GM12878 (cell line): ENCODE measurements around the gene MAB21L4. TPM values are rescaled to one million over a fixed set of nuclear protein-coding genes. Genes with fewer than 3 reads are reported as not detected.

Experiments
- ATAC-seq: fragments of 200-7000 bp; cut with Tn5 transposase; 3 replicates; pipeline ENCODE4 v1.9.1; 2020; ENCODE audit warnings: mild to moderate bottlenecking, moderate library complexity
- BruUV-seq: library from RNA; stranded (reverse); fragments of 400-500 nt; replicated peaks from 2 replicates; lab custom pipeline; 2021; lab: Mats Ljungman, UMichigan
- CTCF ChIA-PET: fragments of 300-600 bp; sonication (Branson Sonifier 250); formaldehyde crosslinking; extraction: SDS; loops from one replicate; lab custom pipeline; 2021; ENCODE audit warnings: inconsistent platforms; lab: Yijun Ruan, JAX
- POLR2A ChIA-PET: fragments of 350-600 bp; formaldehyde crosslinking; extraction: SDS; loops from one replicate; lab custom pipeline; 2021; ENCODE audit warnings: inconsistent platforms; lab: Charles Lee
- RAD21 ChIA-PET: fragments of 300-600 bp; sonication (Branson Sonifier 250); formaldehyde crosslinking; loops from one replicate; lab custom pipeline; 2023; ENCODE audit warnings: antibody characterized with exemption; ENCODE audit not compliant: unreplicated experiment; lab: Charles Lee
- SMC1A ChIA-PET: fragments of 300-600 bp; sonication (Branson Sonifier 250); formaldehyde crosslinking; loops from one replicate; lab custom pipeline; 2023; ENCODE audit not compliant: unreplicated experiment, uncharacterized antibody; lab: Charles Lee
- DNase-seq: peaks from one replicate; pipeline ENCODE4 v3.0.0-alpha.2; 2011; ENCODE audit warnings: low read depth, low spot score
- FAIRE-seq: peaks from 3 replicates; lab custom pipeline; 2011; peaks lifted over from hg19 to GRCh38; lab: Jason Lieb, UNC
- H2AFZ ChIP-seq: 2 replicates; pipeline ENCODE4 v1.6.0; 2011; ENCODE audit warnings: low read depth, low read length, control low read depth; ENCODE audit not compliant: control insufficient read depth
- H3K27ac ChIP-seq: 2 replicates; pipeline ENCODE4 v1.5.1; 2011; ENCODE audit warnings: control low read depth; ENCODE audit not compliant: control insufficient read depth, insufficient read depth
- H3K27me3 ChIP-seq, 2 experiments: replicated peaks in 1 of 2; 2 replicates each; pipeline versions ENCODE4 v1.6.0 to v1.6.1; 2011; ENCODE audit warnings: low read length in 1 of 2; ENCODE audit not compliant: control insufficient read depth in 2 of 2, insufficient read depth in 2 of 2
- H3K36me3 ChIP-seq, 2 experiments: 2 replicates each; pipeline ENCODE4 v1.5.1; 2011; ENCODE audit warnings: low read length in 1 of 2; ENCODE audit not compliant: control insufficient read depth in 2 of 2, insufficient read depth in 2 of 2
- H3K4me1 ChIP-seq: 2 replicates; pipeline ENCODE4 v1.6.1; 2011; ENCODE audit warnings: mild to moderate bottlenecking, low read length, moderate library complexity, mixed read lengths; ENCODE audit not compliant: control insufficient read depth, insufficient read depth
- H3K4me2 ChIP-seq: 2 replicates; pipeline ENCODE4 v1.6.0; 2011; ENCODE audit warnings: control low read depth; ENCODE audit not compliant: control insufficient read depth, insufficient read depth
- H3K4me3 ChIP-seq: fragments of 200-600 bp; sonication (generic); 2 replicates; pipeline ENCODE4 v1.5.1; 2016
- H3K79me2 ChIP-seq: 2 replicates; pipeline ENCODE4 v1.6.0; 2011; ENCODE audit warnings: low read length; ENCODE audit not compliant: control insufficient read depth, insufficient read depth
- H3K9ac ChIP-seq: 2 replicates; pipeline ENCODE4 v1.8.0; 2011; ENCODE audit warnings: low read length, control low read depth, mixed read lengths; ENCODE audit not compliant: control insufficient read depth, insufficient read depth
- H3K9me3 ChIP-seq: replicated peaks from 3 replicates; pipeline ENCODE4 v1.5.1; 2011; ENCODE audit warnings: mild to moderate bottlenecking, low read length; ENCODE audit not compliant: control insufficient read depth, insufficient read depth
- H4K20me1 ChIP-seq: 2 replicates; pipeline ENCODE4 v1.6.0; 2011; ENCODE audit not compliant: control insufficient read depth, insufficient read depth
- ATF7 ChIP-seq: fragments of 450-650 bp; IDR thresholded peaks from 2 replicates; pipeline ENCODE4 v1.6.1; 2016; ENCODE audit warnings: low read depth, mild to moderate bottlenecking
- ESRRA ChIP-seq: IDR thresholded peaks from 2 replicates; pipeline ENCODE4 v1.6.1; 2012; ENCODE audit warnings: mild to moderate bottlenecking, low read length, improper control_type of control experiment
- HCFC1 ChIP-seq: fragments of 150-350 bp; IDR thresholded peaks from 2 replicates; pipeline ENCODE4 v1.6.1; 2014; ENCODE audit warnings: low read length
- HDAC6 ChIP-seq: fragments of 200-600 bp; sonication (generic); IDR thresholded peaks from one replicate; pipeline ENCODE4 v1.8.0; 2017; ENCODE audit warnings: antibody characterized with exemption; ENCODE audit not compliant: unreplicated experiment
- JUND ChIP-seq: IDR thresholded peaks from 2 replicates; pipeline ENCODE4 v1.6.1; 2012; ENCODE audit warnings: low read depth, mild to moderate bottlenecking, low read length, improper control_type of control experiment, moderate library complexity
- MEF2A ChIP-seq: IDR thresholded peaks from 2 replicates; pipeline ENCODE4 v1.6.1; 2011; ENCODE audit warnings: low read depth, mild to moderate bottlenecking, low read length, moderate library complexity; ENCODE audit not compliant: insufficient read depth
- MTA2 ChIP-seq: fragments of 450-650 bp; IDR thresholded peaks from 2 replicates; pipeline ENCODE4 v1.6.1; 2016; ENCODE audit warnings: low read depth, mild to moderate bottlenecking, moderate library complexity
- PAX5 ChIP-seq: IDR thresholded peaks from 2 replicates; pipeline ENCODE4 v1.6.1; 2011; ENCODE audit warnings: low read depth, low read length, borderline replicate concordance
- POU2F2 ChIP-seq: IDR thresholded peaks from 3 replicates; pipeline ENCODE4 v1.6.1; 2011; ENCODE audit warnings: low read depth, mild to moderate bottlenecking, low read length, borderline replicate concordance
- SMAD5 ChIP-seq: IDR thresholded peaks from 2 replicates; pipeline ENCODE4 v1.6.1; 2016; ENCODE audit warnings: antibody characterized with exemption, low read depth
- TAF1 ChIP-seq: IDR thresholded peaks from 2 replicates; pipeline ENCODE4 v1.6.1; 2011; ENCODE audit warnings: mild to moderate bottlenecking, low read depth, low read length, borderline replicate concordance
- ZSCAN29 ChIP-seq: fragments of 450-650 bp; IDR thresholded peaks from 2 replicates; pipeline ENCODE4 v1.6.1; 2017; ENCODE audit warnings: mild to moderate bottlenecking, moderate library complexity
- WGBS: methylation state at CpG from one replicate; pipeline ENCODE4 v1.1.6; 2016; ENCODE audit warnings: low lambda C conversion rate; ENCODE audit not compliant: insufficient replicate concordance, insufficient coverage; ENCODE audit errors: missing lambda C conversion rate; 5-methylcytosine and 5-hydroxymethylcytosine counted together
- in situ Hi-C: fragments of 300-500 bp; cut with MboI; formaldehyde crosslinking; loops from 9 replicates; pipeline ENCODE4 v1.14.3; 2018; ENCODE audit warnings: mixed read lengths
- intact Hi-C: fragments of 100-400 bp; cut with micrococcal nuclease; formaldehyde crosslinking; loops from one replicate; pipeline ENCODE4 v1.14.2; 2022; ENCODE audit not compliant: unreplicated experiment
- polyA plus RNA-seq, 11 experiments: library from polyadenylated mRNA; depleted of rRNA in 4 of 11; unstranded in 6 of 11; stranded (reverse) in 5 of 11; fragments of >200 nt; fragmentation: Nextera tagmentation in 4 of 11; fragmentation: Illumina TruSeq in 1 of 11; extraction: Ambion mirVana in 4 of 11; extraction: Trizol in 1 of 11; gene quantifications; 1 replicate in 1 of 11; 2 replicates in 10 of 11; pipeline versions ENCODE4 v1.2.1 to v1.2.3, GENCODE V29; 2011 to 2016; ENCODE audit warnings: inconsistent platforms in 2 of 11, missing spikeins in 2 of 11, low read depth in 1 of 11
- total RNA-seq, 4 experiments: library from RNA; depleted of rRNA in 3 of 4; stranded (reverse); fragments of >200 nt in 3 of 4; fragmentation: Illumina TruSeq in 1 of 4; extraction: Trizol in 1 of 4; gene quantifications; 2 replicates each; pipeline versions ENCODE4 v1.2.1 to v1.2.3, GENCODE V29; 2013 to 2021
- TF ChIP-seq, protein P1 (sequence below): fragments of 150-350 bp; IDR thresholded peaks from 2 replicates; pipeline ENCODE4 v1.6.1; 2014; ENCODE audit warnings: mild to moderate bottlenecking, low read depth, low read length
- TF ChIP-seq, protein P2 (sequence below): fragments of 450-650 bp; formaldehyde crosslinking; IDR thresholded peaks from 2 replicates; pipeline ENCODE4 v1.4.0; 2020; ENCODE audit warnings: mild to moderate bottlenecking, moderate library complexity
- TF ChIP-seq, protein P3 (sequence below): IDR thresholded peaks from 2 replicates; pipeline ENCODE4 v1.6.1; 2012; ENCODE audit warnings: mild to moderate bottlenecking, low read depth, low read length

MAB21L4 gene
- total and polyA plus RNA-seq, 10 of the 15 experiments (the other 5 are each of a cell fraction or from before 2014, with no cell fraction given): 0.03 TPM; not detected in 9

GRCh38 chr2:240934701-240935102 is 38.7 kb upstream of the MAB21L4 start:
- no peaks in the 10 kb centered on the region; the same call in 2 of the 3 replicates for H3K9me3 ChIP-seq
- no peak overlapping the region for H3K27ac ChIP-seq
- H3K4me3 ChIP-seq: no peak overlapping the region
- no peaks in the 10 kb centered on the region for H4K20me1 ChIP-seq
- DNase-seq (no peak), FAIRE-seq (no peak), ATAC-seq (no peak)
- H3K4me1 ChIP-seq: no peaks in the 10 kb centered on the region
- WGBS: 69% methylated on average over 12 of the region's 12 CpGs
- no peak overlapping the region for H3K9ac ChIP-seq
- intact Hi-C loops: no loop called here
- RAD21 ChIA-PET: no interaction called here
- in situ Hi-C loops: no loop called here
- CTCF ChIA-PET: interaction anchor here (1.3 kb wide), 1 partner anchor 20 kb away, joined by 4 read pairs; no protein-coding TSS in a partner anchor
- POLR2A ChIA-PET: no interaction called here
- TF ChIP-seq ESRRA (no peak), HCFC1 (no peak), MEF2A (no peak), ZSCAN29 (no peak), MTA2 (no peak), SMAD5 (no peak), HDAC6 (no peak), TAF1 (no peak), ATF7 (no peak), POU2F2 (no peak), JUND (no peak), PAX5 (no peak)
- TF ChIP-seq, protein P1, sequence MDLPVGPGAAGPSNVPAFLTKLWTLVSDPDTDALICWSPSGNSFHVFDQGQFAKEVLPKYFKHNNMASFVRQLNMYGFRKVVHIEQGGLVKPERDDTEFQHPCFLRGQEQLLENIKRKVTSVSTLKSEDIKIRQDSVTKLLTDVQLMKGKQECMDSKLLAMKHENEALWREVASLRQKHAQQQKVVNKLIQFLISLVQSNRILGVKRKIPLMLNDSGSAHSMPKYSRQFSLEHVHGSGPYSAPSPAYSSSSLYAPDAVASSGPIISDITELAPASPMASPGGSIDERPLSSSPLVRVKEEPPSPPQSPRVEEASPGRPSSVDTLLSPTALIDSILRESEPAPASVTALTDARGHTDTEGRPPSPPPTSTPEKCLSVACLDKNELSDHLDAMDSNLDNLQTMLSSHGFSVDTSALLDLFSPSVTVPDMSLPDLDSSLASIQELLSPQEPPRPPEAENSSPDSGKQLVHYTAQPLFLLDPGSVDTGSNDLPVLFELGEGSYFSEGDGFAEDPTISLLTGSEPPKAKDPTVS: no peak
- TF ChIP-seq, protein P2, sequence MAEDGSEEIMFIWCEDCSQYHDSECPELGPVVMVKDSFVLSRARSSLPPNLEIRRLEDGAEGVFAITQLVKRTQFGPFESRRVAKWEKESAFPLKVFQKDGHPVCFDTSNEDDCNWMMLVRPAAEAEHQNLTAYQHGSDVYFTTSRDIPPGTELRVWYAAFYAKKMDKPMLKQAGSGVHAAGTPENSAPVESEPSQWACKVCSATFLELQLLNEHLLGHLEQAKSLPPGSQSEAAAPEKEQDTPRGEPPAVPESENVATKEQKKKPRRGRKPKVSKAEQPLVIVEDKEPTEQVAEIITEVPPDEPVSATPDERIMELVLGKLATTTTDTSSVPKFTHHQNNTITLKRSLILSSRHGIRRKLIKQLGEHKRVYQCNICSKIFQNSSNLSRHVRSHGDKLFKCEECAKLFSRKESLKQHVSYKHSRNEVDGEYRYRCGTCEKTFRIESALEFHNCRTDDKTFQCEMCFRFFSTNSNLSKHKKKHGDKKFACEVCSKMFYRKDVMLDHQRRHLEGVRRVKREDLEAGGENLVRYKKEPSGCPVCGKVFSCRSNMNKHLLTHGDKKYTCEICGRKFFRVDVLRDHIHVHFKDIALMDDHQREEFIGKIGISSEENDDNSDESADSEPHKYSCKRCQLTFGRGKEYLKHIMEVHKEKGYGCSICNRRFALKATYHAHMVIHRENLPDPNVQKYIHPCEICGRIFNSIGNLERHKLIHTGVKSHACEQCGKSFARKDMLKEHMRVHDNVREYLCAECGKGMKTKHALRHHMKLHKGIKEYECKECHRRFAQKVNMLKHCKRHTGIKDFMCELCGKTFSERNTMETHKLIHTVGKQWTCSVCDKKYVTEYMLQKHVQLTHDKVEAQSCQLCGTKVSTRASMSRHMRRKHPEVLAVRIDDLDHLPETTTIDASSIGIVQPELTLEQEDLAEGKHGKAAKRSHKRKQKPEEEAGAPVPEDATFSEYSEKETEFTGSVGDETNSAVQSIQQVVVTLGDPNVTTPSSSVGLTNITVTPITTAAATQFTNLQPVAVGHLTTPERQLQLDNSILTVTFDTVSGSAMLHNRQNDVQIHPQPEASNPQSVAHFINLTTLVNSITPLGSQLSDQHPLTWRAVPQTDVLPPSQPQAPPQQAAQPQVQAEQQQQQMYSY (CRISPR knock-in tag): no peak
- TF ChIP-seq, protein P3, sequence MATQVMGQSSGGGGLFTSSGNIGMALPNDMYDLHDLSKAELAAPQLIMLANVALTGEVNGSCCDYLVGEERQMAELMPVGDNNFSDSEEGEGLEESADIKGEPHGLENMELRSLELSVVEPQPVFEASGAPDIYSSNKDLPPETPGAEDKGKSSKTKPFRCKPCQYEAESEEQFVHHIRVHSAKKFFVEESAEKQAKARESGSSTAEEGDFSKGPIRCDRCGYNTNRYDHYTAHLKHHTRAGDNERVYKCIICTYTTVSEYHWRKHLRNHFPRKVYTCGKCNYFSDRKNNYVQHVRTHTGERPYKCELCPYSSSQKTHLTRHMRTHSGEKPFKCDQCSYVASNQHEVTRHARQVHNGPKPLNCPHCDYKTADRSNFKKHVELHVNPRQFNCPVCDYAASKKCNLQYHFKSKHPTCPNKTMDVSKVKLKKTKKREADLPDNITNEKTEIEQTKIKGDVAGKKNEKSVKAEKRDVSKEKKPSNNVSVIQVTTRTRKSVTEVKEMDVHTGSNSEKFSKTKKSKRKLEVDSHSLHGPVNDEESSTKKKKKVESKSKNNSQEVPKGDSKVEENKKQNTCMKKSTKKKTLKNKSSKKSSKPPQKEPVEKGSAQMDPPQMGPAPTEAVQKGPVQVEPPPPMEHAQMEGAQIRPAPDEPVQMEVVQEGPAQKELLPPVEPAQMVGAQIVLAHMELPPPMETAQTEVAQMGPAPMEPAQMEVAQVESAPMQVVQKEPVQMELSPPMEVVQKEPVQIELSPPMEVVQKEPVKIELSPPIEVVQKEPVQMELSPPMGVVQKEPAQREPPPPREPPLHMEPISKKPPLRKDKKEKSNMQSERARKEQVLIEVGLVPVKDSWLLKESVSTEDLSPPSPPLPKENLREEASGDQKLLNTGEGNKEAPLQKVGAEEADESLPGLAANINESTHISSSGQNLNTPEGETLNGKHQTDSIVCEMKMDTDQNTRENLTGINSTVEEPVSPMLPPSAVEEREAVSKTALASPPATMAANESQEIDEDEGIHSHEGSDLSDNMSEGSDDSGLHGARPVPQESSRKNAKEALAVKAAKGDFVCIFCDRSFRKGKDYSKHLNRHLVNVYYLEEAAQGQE: no peak
- no peaks in the 10 kb centered on the region for H3K79me2 ChIP-seq
- no peaks in the 10 kb centered on the region for H3K36me3 ChIP-seq
- H3K4me2 ChIP-seq: no peak overlapping the region
- SMC1A ChIA-PET: no interaction called here
- no peak overlapping the region for H2AFZ ChIP-seq
- BruUV-seq: no TSS peak
- peaks cover 0 to 2% of the 10 kb centered on the region in 2 experiments; a peak in 2 of 4 replicates for H3K27me3 ChIP-seq
